Activated T-helper 9 cell treated with anti-CD3 and anti-CD28 coated beads, Interleukin-2, amount 50 U/mL, for 16 hours (primary cell): Measurements from ENCODE around the gene SH3D19.
"Not testable (repeated sequence)": the region's sequence is repeated elsewhere in the genome, so short reads cannot be mapped to it uniquely, and the experiment has no call there.

Source experiments
- DNase-seq: peaks from one replicate; pipeline ENCODE4 v3.0.0-alpha.2; 2020; ENCODE audit warnings: low read depth

The SH3D19 gene

GRCh38 chr4:151095142-151095541 lies 230.3 kb downstream of the SH3D19 start:
- no peak for DNase-seq

GRCh38 chr4:151094290-151094751 lies 231.1 kb downstream of the SH3D19 start:
- DNase-seq = no peak

GRCh38 chr4:151093203-151093602 lies 232.2 kb downstream of the SH3D19 start:
- no peak for DNase-seq

GRCh38 chr4:151092488-151092887 lies 232.9 kb downstream of the SH3D19 start:
- DNase-seq = no peak

GRCh38 chr4:151091047-151091446 lies 234.4 kb downstream of the SH3D19 start:
- no peak for DNase-seq

- DNase-seq = no peak
Measured at GRCh38 chr4:151087467-151087866, 237.9 kb downstream of the SH3D19 start.

- DNase-seq = not testable (repeated sequence)
Measured at GRCh38 chr4:151077978-151078377, 247.4 kb downstream of the SH3D19 start.

GRCh38 chr4:151074416-151074916 lies 250.9 kb downstream of the SH3D19 start:
- no peak for DNase-seq
